GM19438 (cell line): ENCODE results near the gene SPINK4.

Experiments
- ATAC-seq: cut with Tn5 transposase; IDR thresholded peaks from one replicate; pipeline ENCODE4 v1.9.1; 2021; ENCODE audit warnings: low read depth; ENCODE audit not compliant: unreplicated experiment

SPINK4 gene

GRCh38 chr9:33239921-33240320 is at the start of gene SPINK4:
Gene SPINK4, plus strand, starts transcription at chr9:33240167. Its CDS starts 42 bp downstream, at chr9:33240209.
- no peak for ATAC-seq

- no peak for ATAC-seq
These were observed 47.3 kb upstream of the SPINK4 start for GRCh38 chr9:33192493-33193255.

- ATAC-seq, result no peak
These were observed 46.1 kb upstream of the SPINK4 start for GRCh38 chr9:33193818-33194217.

GRCh38 chr9:33196736-33197135 is 43.2 kb upstream of the SPINK4 start:
- ATAC-seq, result no peak

- ATAC-seq, result no peak
These were observed 42.5 kb upstream of the SPINK4 start for GRCh38 chr9:33197279-33198152.

- ATAC-seq, result no peak
These were observed 41.8 kb upstream of the SPINK4 start for GRCh38 chr9:33198165-33198564.

GRCh38 chr9:33202018-33202417 is 37.9 kb upstream of the SPINK4 start:
- peak; percentile 69 for ATAC-seq

- ATAC-seq, result peak; percentile 99
These were observed 37.3 kb upstream of the SPINK4 start for GRCh38 chr9:33202552-33203201.

- ATAC-seq, result no peak
These were observed 30.6 kb upstream of the SPINK4 start for GRCh38 chr9:33209394-33209793.

GRCh38 chr9:33210006-33210715 is 29.8 kb upstream of the SPINK4 start:
- no peak for ATAC-seq

- no peak for ATAC-seq
These were observed 28.1 kb upstream of the SPINK4 start for GRCh38 chr9:33211695-33212393.

- peak; percentile 57 for ATAC-seq
These were observed 19.0 kb upstream of the SPINK4 start for GRCh38 chr9:33220681-33221567.

- ATAC-seq, result no peak
These were observed 18.4 kb upstream of the SPINK4 start for GRCh38 chr9:33221568-33221884.

GRCh38 chr9:33222031-33222430 is 17.9 kb upstream of the SPINK4 start:
- ATAC-seq, result no peak

GRCh38 chr9:33223696-33224095 is 16.3 kb upstream of the SPINK4 start:
- ATAC-seq, result no peak

- ATAC-seq, result no peak
These were observed 14.4 kb upstream of the SPINK4 start for GRCh38 chr9:33225319-33226147.

GRCh38 chr9:33227008-33227398 is 13.0 kb upstream of the SPINK4 start:
- ATAC-seq, result peak; percentile 70

GRCh38 chr9:33227741-33228140 is 12.2 kb upstream of the SPINK4 start:
- no peak for ATAC-seq
